HUES64 (cell line): ENCODE data around the gene BRD1.

Experiments used
- H3K27ac ChIP-seq: 2 replicates; pipeline ENCODE4 v1.7.0; 2013; ENCODE audit warnings: low read depth, low read length, inconsistent platforms
- H3K27me3 ChIP-seq: 2 replicates; pipeline ENCODE4 v1.6.1; 2013; ENCODE audit warnings: mild to moderate bottlenecking, low read length; ENCODE audit not compliant: insufficient read depth
- H3K36me3 ChIP-seq: 2 replicates; pipeline ENCODE4 v1.6.1; 2013; ENCODE audit warnings: mild to moderate bottlenecking, low read length; ENCODE audit not compliant: insufficient read depth
- H3K4me1 ChIP-seq: 2 replicates; pipeline ENCODE4 v1.6.1; 2013; ENCODE audit warnings: mild to moderate bottlenecking, low read length, moderate library complexity; ENCODE audit not compliant: insufficient read depth
- H3K4me3 ChIP-seq: 2 replicates; pipeline ENCODE4 v1.5.1; 2013; ENCODE audit warnings: mild to moderate bottlenecking, low read length, moderate library complexity
- H3K9ac ChIP-seq: 2 replicates; pipeline ENCODE4 v1.6.1; 2013; ENCODE audit warnings: mild to moderate bottlenecking, low read depth, low read length
- H3K9me3 ChIP-seq: 2 replicates; pipeline ENCODE4 v1.6.1; 2013; ENCODE audit warnings: low read depth, low read length; ENCODE audit not compliant: insufficient read depth
- WGBS: fragments of 150-250, 120-280 bp; methylation state at CpG from one replicate; pipeline ENCODE4 v1.1.7; 2013; ENCODE audit warnings: missing lambda C conversion rate; 5-methylcytosine and 5-hydroxymethylcytosine counted together

Gene BRD1

GRCh38 chr22:49810363-49811019 lies 17.2 kb downstream of the BRD1 start:
- Histone ChIP-seq H3K4me3 (no peak overlapping the region), H3K36me3 (peaks cover 13% of the 10 kb centered on the region), H3K4me1 (no peaks in the 10 kb centered on the region), H3K27ac (no peak overlapping the region), H3K9ac (no peak overlapping the region), H3K9me3 (no peaks in the 10 kb centered on the region), H3K27me3 (no peaks in the 10 kb centered on the region)
- 95% methylated on average over 5 of the region's 5 CpGs for WGBS

GRCh38 chr22:49807780-49808708 lies 19.6 kb downstream of the BRD1 start:
- 98% methylated on average over 14 of the region's 14 CpGs for WGBS
- Histone ChIP-seq H3K4me1 (no peaks in the 10 kb centered on the region), H3K9ac (no peak overlapping the region), H3K27me3 (no peaks in the 10 kb centered on the region), H3K27ac (no peak overlapping the region), H3K4me3 (no peak overlapping the region), H3K9me3 (no peaks in the 10 kb centered on the region), H3K36me3 (peaks cover 16% of the 10 kb centered on the region)

DNA sequence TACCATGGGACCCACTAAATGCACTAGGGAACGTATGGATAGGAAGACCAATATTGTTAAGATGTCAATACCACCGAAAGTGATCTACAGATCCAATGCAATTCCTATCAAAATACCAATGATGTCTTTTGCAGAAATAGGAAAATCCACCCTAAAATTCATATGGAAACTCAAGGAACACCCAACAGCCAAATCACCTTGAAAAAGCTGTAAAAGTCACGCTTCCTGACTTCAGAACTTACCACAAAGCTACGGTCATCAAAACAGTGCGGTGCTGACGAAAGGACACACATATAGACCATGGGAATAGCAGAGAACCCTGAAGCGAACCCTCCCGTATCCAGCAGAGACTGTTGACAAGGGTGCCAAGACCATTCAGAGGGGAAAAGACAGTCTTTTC lies 20.5 kb downstream of the BRD1 start:
- H3K4me1 ChIP-seq = no peaks in the 10 kb centered on the region
- H3K27me3 ChIP-seq = no peaks in the 10 kb centered on the region
- H3K4me3 ChIP-seq = no peak overlapping the region
- H3K9ac ChIP-seq = no peak overlapping the region
- no peaks in the 10 kb centered on the region for H3K9me3 ChIP-seq
- 93% methylated on average over 8 of the region's 8 CpGs for WGBS
- no peak overlapping the region for H3K27ac ChIP-seq
- H3K36me3 ChIP-seq = peaks cover 19% of the 10 kb centered on the region

GRCh38 chr22:49803737-49804375 lies 23.8 kb downstream of the BRD1 start:
- Histone ChIP-seq H3K4me3 (no peak overlapping the region), H3K27ac (no peak overlapping the region), H3K9ac (no peak overlapping the region; the same call in 1 of the 2 replicates), H3K9me3 (no peaks in the 10 kb centered on the region), H3K4me1 (no peaks in the 10 kb centered on the region), H3K27me3 (no peaks in the 10 kb centered on the region), H3K36me3 (peaks cover 31% of the 10 kb centered on the region)
- 96% methylated on average over 28 of the region's 28 CpGs for WGBS

GRCh38 chr22:49803134-49803533 lies 24.5 kb downstream of the BRD1 start:
- Histone ChIP-seq H3K4me1 (no peaks in the 10 kb centered on the region), H3K27ac (no peak overlapping the region), H3K36me3 (peaks cover 38% of the 10 kb centered on the region), H3K9ac (no peak overlapping the region), H3K9me3 (no peaks in the 10 kb centered on the region), H3K4me3 (no peak overlapping the region), H3K27me3 (no peaks in the 10 kb centered on the region)
- WGBS = 98% methylated on average over 18 of the region's 18 CpGs

- Histone ChIP-seq H3K27me3 (no peaks in the 10 kb centered on the region), H3K4me1 (no peaks in the 10 kb centered on the region), H3K36me3 (peaks cover 54% of the 10 kb centered on the region), H3K9ac (peak overlapping the region; percentile 26; the same call in 1 of the 2 replicates), H3K9me3 (no peaks in the 10 kb centered on the region), H3K27ac (no peak overlapping the region), H3K4me3 (no peak overlapping the region)
- WGBS = 92% methylated on average over 18 of the region's 18 CpGs
These were observed 26.1 kb downstream of the BRD1 start for GRCh38 chr22:49801391-49802060.

DNA sequence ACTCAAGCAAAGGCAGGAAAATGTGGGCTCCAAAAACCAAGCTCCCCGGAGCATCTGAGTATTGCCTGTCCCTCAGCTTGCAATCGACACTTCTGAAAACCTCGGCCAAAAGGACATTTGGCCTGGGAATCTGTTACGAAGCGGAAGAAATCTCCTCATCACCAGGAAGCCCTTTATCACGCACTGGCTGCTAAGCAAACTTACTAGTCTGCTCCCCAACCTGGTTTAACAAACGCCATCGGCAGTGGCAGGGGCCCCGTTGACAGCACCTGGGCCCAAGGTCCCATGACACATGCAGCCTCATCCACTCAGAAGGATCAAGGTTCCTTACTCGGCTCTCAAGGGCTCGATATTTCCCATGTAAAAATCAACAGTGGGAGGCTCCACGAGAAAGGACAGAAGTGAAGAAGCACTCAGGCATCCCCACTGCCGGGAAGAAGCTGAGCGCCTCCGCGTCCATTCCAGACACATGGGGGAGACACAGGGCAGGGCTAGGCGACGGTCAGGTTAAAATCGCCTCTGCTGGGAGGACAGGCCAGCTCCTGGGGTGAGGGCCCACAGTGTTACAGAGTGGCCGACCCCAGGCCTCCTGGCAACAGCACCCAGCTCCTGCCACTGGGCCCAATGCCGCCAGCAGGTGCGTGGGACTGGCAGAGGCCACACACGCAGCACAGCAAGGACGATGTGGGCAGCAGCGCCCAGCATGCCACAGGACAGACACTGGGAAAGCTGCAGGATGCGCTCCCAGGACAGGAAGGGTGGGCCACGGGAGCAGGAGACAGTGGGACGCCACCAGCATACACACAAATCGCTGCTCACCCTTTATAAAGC lies 27.1 kb downstream of the BRD1 start:
- Histone ChIP-seq H3K9me3 (no peaks in the 10 kb centered on the region), H3K27ac (no peak overlapping the region), H3K9ac (peak overlapping the region; percentile 26; the same call in 1 of the 2 replicates), H3K4me3 (no peak overlapping the region), H3K4me1 (no peaks in the 10 kb centered on the region), H3K27me3 (no peaks in the 10 kb centered on the region), H3K36me3 (peaks cover 62% of the 10 kb centered on the region)
- 92% methylated on average over 29 of the region's 29 CpGs for WGBS

DNA sequence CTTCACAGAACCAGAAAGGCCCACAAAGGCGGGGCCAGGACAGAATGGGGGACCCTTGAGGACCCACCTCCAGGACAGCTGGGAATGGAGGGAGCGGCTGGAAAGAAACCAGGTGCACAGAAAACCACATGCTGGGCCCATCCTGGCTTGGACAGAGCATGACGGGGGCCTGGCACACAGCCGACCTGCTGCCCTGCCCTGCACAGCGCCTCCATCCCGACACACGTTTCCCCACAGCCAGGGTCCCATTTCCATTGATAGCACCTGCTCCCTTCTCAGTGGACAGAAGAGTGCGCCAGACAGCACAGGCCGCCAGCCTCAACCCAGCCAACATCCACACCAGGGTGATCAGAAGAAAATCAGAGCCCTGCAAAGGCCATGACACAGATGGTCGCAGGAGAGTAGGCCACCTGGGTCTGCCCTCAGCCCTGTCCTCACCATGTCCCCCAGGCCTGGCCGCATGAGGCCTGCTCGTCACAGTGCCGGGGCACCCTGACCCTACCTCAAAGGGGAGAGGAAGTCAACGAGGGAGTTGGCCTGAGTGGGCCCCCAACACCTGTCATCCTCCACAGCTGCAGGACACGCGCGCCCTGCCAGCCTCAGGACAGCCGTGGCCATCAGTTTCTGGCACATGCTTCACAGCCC lies 28.1 kb downstream of the BRD1 start:
- Histone ChIP-seq H3K4me1 (no peaks in the 10 kb centered on the region), H3K9ac (no peak overlapping the region), H3K9me3 (no peaks in the 10 kb centered on the region), H3K36me3 (peaks cover 72% of the 10 kb centered on the region), H3K27me3 (no peaks in the 10 kb centered on the region), H3K4me3 (no peak overlapping the region), H3K27ac (no peak overlapping the region)
- WGBS = 96% methylated on average over 18 of the region's 18 CpGs

- 96% methylated on average over 37 of the region's 37 CpGs for WGBS
- Histone ChIP-seq H3K4me3 (no peak overlapping the region), H3K9ac (no peak overlapping the region), H3K27ac (no peak overlapping the region), H3K9me3 (no peaks in the 10 kb centered on the region), H3K36me3 (peaks cover 74% of the 10 kb centered on the region), H3K27me3 (no peaks in the 10 kb centered on the region), H3K4me1 (no peaks in the 10 kb centered on the region)
These were observed 29.1 kb downstream of the BRD1 start for GRCh38 chr22:49798486-49799151.
